Renal cortex interstitium (tissue), 11 donors: Measurements from ENCODE around the gene WDSUB1. TPM values are rescaled to one million over a fixed set of nuclear protein-coding genes. Genes with fewer than 3 reads are reported as not detected.

Source experiments
- DNase-seq, 11 donors: peaks; one replicate each; pipeline ENCODE4 v3.0.0-alpha.2; 2013; ENCODE audit warnings: low read depth in 9 of 11, low spot score in 4 of 11; ENCODE audit errors: extremely low read depth in 1 of 11
- polyA plus RNA-seq, 3 donors: library from polyadenylated mRNA; unstranded; fragments of 120-200 nt; gene quantifications; one replicate each; pipeline ENCODE4 v1.2.1, GENCODE V29; 2013; ENCODE audit not compliant: insufficient read length in 3 of 3

WDSUB1 gene
- polyA plus RNA-seq, 3 donors: 22.4 to 29.9 (median 29.1) TPM

GRCh38 chr2:159209341-159210306, 76.9 kb downstream of the WDSUB1 start:
- no peak for DNase-seq

DNA sequence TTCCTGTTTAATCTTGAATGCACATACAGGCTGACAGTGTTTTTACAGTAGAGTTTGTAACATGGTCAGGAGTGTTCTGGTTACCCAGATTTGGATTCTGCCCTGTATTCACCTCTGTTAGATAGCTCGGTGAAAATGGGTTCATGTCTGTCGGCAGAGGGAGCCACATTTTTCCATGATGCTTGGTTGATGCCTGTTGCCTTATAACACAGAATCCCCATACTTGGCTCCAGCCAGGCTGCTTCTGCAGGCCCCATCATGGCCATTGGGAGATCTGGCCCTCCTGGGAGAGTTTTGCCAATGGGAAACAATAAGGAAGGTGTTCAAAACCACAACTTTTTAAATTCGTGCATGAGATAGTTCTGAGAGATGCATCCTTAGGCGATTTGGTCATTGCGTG, 78.1 kb downstream of the WDSUB1 start:
- no peak for DNase-seq

- no peak for DNase-seq
Observed at GRCh38 chr2:159206736-159207380, 79.6 kb downstream of the WDSUB1 start.

DNA sequence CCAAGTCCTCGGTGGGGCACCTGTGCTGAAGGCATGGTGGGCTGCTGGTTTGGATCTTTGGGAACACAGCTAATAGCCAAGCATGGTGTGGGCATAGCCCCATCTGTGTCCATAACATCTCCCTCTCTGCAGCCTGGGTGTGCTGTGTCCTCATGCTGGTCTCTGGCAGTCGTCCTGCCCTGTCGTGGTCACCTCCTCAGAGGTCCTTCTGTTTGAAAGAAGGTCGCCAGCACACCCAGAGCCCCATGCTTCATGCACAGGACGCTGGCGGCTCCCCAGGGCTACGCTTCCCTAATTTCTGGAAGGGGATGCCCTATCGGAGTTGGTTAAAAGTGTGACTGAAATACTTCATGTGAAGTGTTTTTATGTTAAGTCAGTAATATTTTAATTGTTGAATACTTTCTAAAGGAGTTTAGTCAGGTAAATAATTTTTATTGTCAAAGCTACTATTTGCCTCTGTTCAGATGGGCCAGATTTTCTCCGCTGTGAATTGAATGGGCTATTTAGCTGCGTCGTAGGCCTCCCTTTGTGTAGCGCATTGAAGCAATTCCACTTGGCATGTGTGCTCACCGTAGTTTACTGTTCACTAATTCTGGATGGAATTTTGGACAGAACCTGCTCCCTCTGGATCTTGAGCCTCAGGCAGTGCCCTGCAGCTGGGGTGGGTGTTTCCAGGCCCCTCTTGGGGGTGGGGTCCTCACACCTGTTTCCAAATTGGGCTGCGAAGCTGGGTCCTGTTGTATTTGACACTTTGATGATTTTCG, 81.9 kb downstream of the WDSUB1 start:
- DNase-seq: no peak

GRCh38 chr2:159202568-159203071, 83.9 kb downstream of the WDSUB1 start:
- DNase-seq: peak in 1 of 11 donors; percentile 20

DNA sequence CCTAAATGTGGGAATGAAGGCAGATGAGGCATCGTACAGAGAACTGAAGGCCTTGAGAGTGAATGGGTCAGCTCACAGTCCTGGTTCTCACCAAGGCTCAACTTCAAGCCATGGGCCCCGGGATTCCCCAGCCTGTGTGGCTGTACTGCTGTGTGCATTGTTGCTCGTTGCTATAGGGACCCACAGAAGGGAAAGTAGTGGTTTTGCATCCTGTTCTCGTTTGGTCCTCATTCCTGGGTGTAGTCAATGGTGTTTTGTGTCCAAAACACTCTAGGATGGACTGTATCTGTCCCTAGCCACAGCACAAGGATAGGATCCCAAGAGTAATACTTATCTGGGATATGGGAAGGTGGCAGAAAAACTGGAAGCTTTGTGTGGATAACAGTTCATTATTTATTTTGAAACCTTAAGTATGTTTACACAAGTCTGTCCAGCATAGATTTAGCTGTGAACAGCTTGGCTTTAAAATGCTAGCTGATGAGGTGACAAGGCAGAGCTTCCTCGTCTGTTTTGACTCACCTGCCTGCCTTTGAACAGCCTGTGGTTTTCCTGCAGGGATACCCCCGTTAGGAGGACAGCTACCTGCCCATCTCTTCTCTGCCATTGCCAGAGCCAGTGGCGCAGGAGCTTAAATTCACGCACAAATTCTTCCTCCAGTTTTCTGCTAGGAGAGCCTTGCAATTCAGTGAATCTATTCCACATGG, 85.0 kb downstream of the WDSUB1 start:
- no peak for DNase-seq

DNA sequence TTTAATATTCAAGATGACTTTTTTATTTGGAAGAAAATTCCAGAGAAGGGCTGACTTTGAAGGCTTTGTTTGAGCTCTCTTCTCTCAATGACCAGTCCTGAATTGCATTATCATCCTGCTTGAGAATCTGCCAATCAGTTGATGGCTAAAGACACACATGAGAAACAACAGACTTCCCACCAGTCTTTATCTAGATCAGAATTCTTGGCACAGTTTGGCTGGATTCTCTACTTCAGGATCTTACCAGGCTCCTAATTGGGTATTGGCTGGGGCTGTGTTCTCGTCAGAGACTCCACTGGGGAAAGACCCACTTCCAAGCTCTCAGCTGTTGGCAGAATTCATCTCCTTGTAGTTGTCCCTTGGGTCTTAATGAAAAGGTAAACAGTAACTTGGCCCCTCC, 86.0 kb downstream of the WDSUB1 start:
- DNase-seq: no peak

DNA sequence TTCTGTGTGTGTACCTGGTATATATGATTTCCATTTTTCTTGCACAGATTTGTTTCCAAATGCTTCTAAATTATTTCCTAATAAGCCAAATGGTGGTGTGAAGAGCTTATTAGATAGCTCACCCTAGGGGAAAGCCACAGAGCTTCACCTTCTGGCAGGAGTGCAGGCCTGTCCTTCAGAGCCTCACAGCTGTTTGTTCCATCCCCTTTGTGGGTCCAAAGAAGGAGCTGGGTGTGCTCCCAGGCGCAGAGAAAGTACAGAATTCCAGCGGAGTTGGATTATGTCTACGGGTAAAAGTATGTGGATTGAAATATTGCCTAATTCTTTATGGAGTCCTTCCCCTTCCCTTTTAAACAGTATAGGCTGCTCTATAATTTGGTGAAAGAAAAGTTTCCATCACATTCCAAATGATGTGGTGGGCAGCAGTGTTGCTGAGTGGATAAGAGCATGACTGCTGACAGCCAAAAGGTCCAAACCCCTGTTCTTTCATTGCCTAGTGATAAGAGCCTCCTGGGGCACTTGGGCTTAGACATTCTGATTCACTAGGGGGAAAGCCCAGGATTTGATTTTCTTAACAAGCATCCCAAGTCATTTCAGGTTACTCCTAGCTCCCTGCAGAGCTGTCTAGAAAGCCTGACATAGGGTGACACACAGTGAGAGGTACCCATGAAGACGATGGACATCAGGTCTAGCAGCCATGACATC, 86.6 kb downstream of the WDSUB1 start:
- no peak for DNase-seq

GRCh38 chr2:159199236-159199635, 87.3 kb downstream of the WDSUB1 start:
- DNase-seq: no peak

DNA sequence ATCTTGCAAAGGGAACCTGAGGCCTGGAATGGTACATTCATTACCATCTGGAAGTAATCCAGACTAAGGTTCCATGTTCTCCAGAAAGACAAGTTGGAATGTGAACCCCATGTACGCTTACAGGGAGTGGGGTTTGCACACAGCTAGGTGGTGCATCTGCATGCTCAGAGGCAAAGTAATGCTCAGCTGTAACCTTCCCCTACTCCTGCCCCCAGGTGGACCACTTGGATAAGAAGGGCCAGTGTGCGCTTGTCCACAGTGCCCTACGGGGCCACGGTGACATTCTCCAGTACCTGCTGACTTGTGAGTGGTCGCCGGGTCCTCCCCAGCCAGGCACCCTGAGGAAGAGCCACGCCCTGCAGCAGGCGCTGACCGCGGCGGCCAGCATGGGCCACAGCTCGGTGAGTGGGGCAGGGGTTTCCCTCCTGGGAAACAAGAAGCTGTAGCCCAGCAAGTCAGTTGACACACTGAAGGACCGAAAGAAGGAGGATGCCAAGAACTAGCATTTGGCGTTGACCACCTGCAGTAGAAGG, 90.0 kb downstream of the WDSUB1 start:
- no peak for DNase-seq

DNA sequence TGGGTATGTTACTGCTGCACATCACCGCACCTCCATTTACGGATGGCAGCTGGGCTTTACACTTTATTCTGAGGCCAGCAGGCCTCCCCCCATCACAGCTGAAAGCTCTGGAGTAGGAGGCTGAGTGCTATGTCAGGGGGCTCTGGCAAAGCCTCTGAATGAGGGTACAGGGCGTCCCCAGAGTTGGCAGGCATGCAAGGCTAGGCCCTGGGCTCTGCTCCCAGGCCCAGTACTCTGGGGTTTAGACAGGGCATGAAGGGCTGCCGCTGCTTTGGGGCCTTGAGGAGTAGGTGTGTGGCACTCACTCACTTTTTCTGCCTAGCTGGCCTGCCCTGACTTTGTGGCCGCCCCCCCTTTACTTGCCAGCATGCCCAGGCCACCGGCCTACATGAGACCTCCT, 90.8 kb downstream of the WDSUB1 start:
- DNase-seq: no peak

DNA sequence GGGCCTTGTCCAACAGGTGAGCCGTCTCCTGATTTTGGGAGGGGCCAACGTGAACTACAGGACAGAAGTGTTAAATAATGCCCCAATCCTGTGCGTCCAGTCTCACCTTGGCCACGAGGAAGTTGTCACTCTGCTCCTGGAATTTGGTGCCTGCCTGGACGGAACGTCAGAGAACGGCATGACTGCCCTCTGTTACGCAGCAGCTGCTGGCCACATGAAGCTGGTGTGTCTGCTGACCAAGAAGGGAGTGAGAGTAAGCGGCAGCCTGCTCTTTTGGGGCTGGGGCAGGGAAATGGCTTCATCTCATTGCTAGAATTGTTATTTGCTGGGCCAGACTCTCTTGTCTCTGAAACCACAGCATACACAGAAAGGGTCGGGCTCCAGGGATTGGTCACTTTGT, 92.3 kb downstream of the WDSUB1 start:
- no peak for DNase-seq

DNA sequence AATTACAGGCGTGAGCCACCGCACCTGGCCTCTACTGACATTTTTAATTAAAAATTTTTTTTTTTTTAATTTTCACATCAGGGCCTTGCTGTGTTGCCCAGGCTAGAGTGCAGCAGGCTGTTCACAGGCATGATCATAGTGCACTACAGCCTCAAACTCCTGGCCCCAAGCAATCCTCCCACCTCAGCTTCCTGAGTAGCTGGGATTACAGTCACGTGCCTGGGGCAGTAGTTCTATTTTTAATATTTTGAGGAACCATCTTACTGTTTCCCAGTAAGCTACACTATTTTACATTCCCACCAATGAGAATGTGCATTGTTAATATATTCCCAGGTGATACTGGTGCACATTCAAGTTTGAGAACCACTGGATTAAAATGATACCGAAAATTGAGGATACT, 92.7 kb downstream of the WDSUB1 start:
- DNase-seq: no peak

GRCh38 chr2:159192371-159192918, 94.1 kb downstream of the WDSUB1 start:
- no peak for DNase-seq

DNA sequence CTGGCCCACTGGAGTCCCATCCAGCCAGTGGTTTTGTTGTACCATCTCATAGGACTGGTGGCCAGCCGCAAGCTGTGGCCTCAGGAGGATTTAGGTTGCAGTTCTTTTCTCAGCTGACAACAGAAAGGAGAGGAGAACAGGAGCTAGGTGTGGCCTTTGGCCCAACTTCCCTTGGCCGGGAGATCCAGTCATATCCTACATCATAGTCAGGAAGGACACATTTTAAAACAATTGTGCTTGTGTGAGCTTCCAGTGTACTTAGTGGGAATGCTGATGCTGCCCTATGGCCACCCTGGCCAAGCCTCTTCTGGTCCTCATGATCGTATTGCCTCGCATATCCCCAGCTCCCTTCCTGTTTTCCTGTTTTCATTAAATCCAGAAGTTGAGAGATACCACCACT, 98.1 kb downstream of the WDSUB1 start:
- no peak for DNase-seq

DNA sequence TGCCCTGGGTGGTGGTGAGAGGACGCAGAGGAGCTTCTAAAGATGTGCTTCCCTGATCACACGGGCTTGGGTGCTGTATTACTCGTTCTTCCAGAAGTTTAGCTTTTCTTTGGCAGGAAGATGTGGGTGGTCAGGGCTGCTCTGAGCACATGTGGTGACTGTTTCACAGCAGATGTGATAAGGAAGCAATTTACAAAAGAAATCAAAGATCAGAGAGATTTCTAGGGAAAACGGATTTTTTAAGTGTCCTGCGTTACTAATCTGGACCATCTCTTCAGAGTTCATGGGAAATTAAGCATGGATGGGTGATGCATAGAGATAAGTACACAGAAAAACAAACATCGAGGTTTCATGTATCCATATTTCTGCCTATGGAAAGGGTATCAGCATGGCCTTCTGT, 99.4 kb downstream of the WDSUB1 start:
- DNase-seq: no peak

- DNase-seq: no peak
Observed at GRCh38 chr2:159186462-159186861, 100.0 kb downstream of the WDSUB1 start.
